BLaER1 treated with 17β-estradiol and CSF1 and Interleukin-3, amounts not matched to agents 10 nM and 100 nM (cell line): ENCODE data around the gene NEMP1.
A peak's percentile ranks its signal among the peaks of the same experiment; 100 is the strongest.

Source experiments
- H3K27ac ChIP-seq, 11 experiments: shearing (Covaris generic); formaldehyde crosslinking; 2 replicates each; pipeline ENCODE4 v1.8.1; 2022
- H3K27me3 ChIP-seq, 11 experiments: shearing (Covaris generic); formaldehyde crosslinking; 2 replicates each; pipeline ENCODE4 v1.8.1; 2022
- H3K36me3 ChIP-seq, 11 experiments: shearing (Covaris generic); formaldehyde crosslinking; 2 replicates each; pipeline ENCODE4 v1.8.1; 2022
- H3K4me1 ChIP-seq, 10 experiments: shearing (Covaris generic); formaldehyde crosslinking; 2 replicates each; pipeline ENCODE4 v1.8.1; 2022
- H3K4me2 ChIP-seq, 11 experiments: shearing (Covaris generic); formaldehyde crosslinking; 2 replicates each; pipeline ENCODE4 v1.8.1; 2022
- H3K4me3 ChIP-seq, 10 experiments: shearing (Covaris generic); formaldehyde crosslinking; 2 replicates each; pipeline ENCODE4 v1.8.1; 2022
- H3K9ac ChIP-seq, 11 experiments: shearing (Covaris generic); formaldehyde crosslinking; 2 replicates each; pipeline ENCODE4 v1.8.1; 2022
- H3K9me3 ChIP-seq, 11 experiments: shearing (Covaris generic); formaldehyde crosslinking; replicated peaks in 1 of 11; 2 replicates each; pipeline ENCODE4 v1.8.1; 2022
- H4K20me1 ChIP-seq, 11 experiments: shearing (Covaris generic); formaldehyde crosslinking; 2 replicates each; pipeline ENCODE4 v1.8.1; 2022
- Cebpa-rat ChIP-seq, 11 experiments: shearing (Covaris generic); IDR thresholded peaks; 2 replicates each; pipeline ENCODE4 v1.8.1; 2022

NEMP1 gene

GRCh38 chr12:57040750-57041149 lies 37.8 kb downstream of the NEMP1 start:
- Histone ChIP-seq H3K4me1 (peaks cover 0 to 30% (median 5%) of the 10 kb centered on the region in 10 experiments; a peak in 10 of 20 replicates), H3K9me3 (no peaks in the 10 kb centered on the region), H3K9ac (no peak overlapping the region), H3K4me3 (no peak overlapping the region), H4K20me1 (no peaks in the 10 kb centered on the region), H3K27ac (no peak overlapping the region), H3K4me2 (peak overlapping the region in 3 of 11 experiments; percentile 13 to 55 (median 36); a peak in 5 of 22 replicates), H3K36me3 (no peaks in the 10 kb centered on the region), H3K27me3 (no peaks in the 10 kb centered on the region)
- TF ChIP-seq Cebpa-rat (IDR thresholded peaks at IDR 0.05): no peak

GRCh38 chr12:57040211-57040610 lies 38.4 kb downstream of the NEMP1 start:
- H3K9ac ChIP-seq: no peak overlapping the region
- H3K27me3 ChIP-seq: no peaks in the 10 kb centered on the region
- no peaks in the 10 kb centered on the region for H4K20me1 ChIP-seq
- H3K4me1 ChIP-seq: peaks cover 0 to 24% (median 4%) of the 10 kb centered on the region in 10 experiments; a peak in 9 of 20 replicates
- H3K27ac ChIP-seq: no peak overlapping the region
- H3K4me3 ChIP-seq: no peak overlapping the region
- no peak for TF ChIP-seq Cebpa-rat (IDR thresholded peaks at IDR 0.05)
- H3K4me2 ChIP-seq: peak overlapping the region in 3 of 11 experiments; percentile 13 to 55 (median 36); a peak in 2 of 22 replicates
- H3K36me3 ChIP-seq: no peaks in the 10 kb centered on the region
- no peaks in the 10 kb centered on the region for H3K9me3 ChIP-seq

- no peaks in the 10 kb centered on the region for H3K9me3 ChIP-seq
- H3K4me2 ChIP-seq: peak overlapping the region in 3 of 11 experiments; percentile 6 to 47 (median 42); a peak in 4 of 22 replicates
- H3K4me3 ChIP-seq: no peak overlapping the region
- no peaks in the 10 kb centered on the region for H3K36me3 ChIP-seq
- no peak overlapping the region for H3K9ac ChIP-seq
- no peaks in the 10 kb centered on the region for H4K20me1 ChIP-seq
- TF ChIP-seq Cebpa-rat (IDR thresholded peaks at IDR 0.05): no peak
- no peaks in the 10 kb centered on the region for H3K27me3 ChIP-seq
- H3K27ac ChIP-seq: no peak overlapping the region
- peaks cover 0 to 24% (median 4%) of the 10 kb centered on the region in 10 experiments; a peak in 9 of 20 replicates for H3K4me1 ChIP-seq
These were observed 39.4 kb downstream of the NEMP1 start for GRCh38 chr12:57039016-57039798.

- TF ChIP-seq Cebpa-rat (IDR thresholded peaks at IDR 0.05): no peak
- no peaks in the 10 kb centered on the region for H3K27me3 ChIP-seq
- no peaks in the 10 kb centered on the region for H3K9me3 ChIP-seq
These were observed 41.3 kb downstream of the NEMP1 start for GRCh38 chr12:57037264-57037663.

GRCh38 chr12:57033431-57033830 lies 45.2 kb downstream of the NEMP1 start:
- H3K9me3 ChIP-seq: no peaks in the 10 kb centered on the region
- no peaks in the 10 kb centered on the region for H3K36me3 ChIP-seq
- no peak overlapping the region for H3K9ac ChIP-seq
- no peak overlapping the region for H3K4me3 ChIP-seq
- peaks cover 11 to 17% (median 13%) of the 10 kb centered on the region in 10 experiments for H3K4me1 ChIP-seq
- H4K20me1 ChIP-seq: no peaks in the 10 kb centered on the region
- H3K27me3 ChIP-seq: no peaks in the 10 kb centered on the region
- H3K27ac ChIP-seq: no peak overlapping the region
- no peak for TF ChIP-seq Cebpa-rat (IDR thresholded peaks at IDR 0.05)
- H3K4me2 ChIP-seq: no peak overlapping the region

More at GRCh38 chr12:57037264-57037663, 41.3 kb downstream of the NEMP1 start:
- Histone ChIP-seq H3K36me3 (no peaks in the 10 kb centered on the region), H3K4me1 (peaks cover 0 to 24% (median 4%) of the 10 kb centered on the region in 10 experiments; a peak in 9 of 20 replicates), H3K9ac (no peak overlapping the region), H3K27ac (no peak overlapping the region), H3K4me3 (no peak overlapping the region), H4K20me1 (no peaks in the 10 kb centered on the region), H3K4me2 (no peak overlapping the region)

- Histone ChIP-seq H3K4me1 (peaks cover 11 to 22% (median 16%) of the 10 kb centered on the region in 10 experiments), H3K27ac (no peak overlapping the region), H4K20me1 (no peaks in the 10 kb centered on the region), H3K36me3 (no peaks in the 10 kb centered on the region), H3K4me3 (no peak overlapping the region), H3K27me3 (no peaks in the 10 kb centered on the region), H3K4me2 (peak overlapping the region in 7 of 11 experiments; percentile 37 to 60 (median 51); a peak in 10 of 22 replicates), H3K9ac (no peak overlapping the region), H3K9me3 (no peaks in the 10 kb centered on the region)
- TF ChIP-seq Cebpa-rat (IDR thresholded peaks at IDR 0.05): no peak
These were observed 46.8 kb downstream of the NEMP1 start for GRCh38 chr12:57031789-57032188.

- no peak overlapping the region for H3K9ac ChIP-seq
- H3K4me2 ChIP-seq: peak overlapping the region; percentile 37 to 60 (median 52)
- H3K4me3 ChIP-seq: no peak overlapping the region
- no peaks in the 10 kb centered on the region for H4K20me1 ChIP-seq
- TF ChIP-seq Cebpa-rat (IDR thresholded peaks at IDR 0.05): no peak
- H3K9me3 ChIP-seq: no peaks in the 10 kb centered on the region
- no peaks in the 10 kb centered on the region for H3K27me3 ChIP-seq
- H3K4me1 ChIP-seq: peaks cover 11 to 22% (median 16%) of the 10 kb centered on the region in 10 experiments
- H3K27ac ChIP-seq: peak overlapping the region in 2 of 11 experiments; percentile 25 to 40; a peak in 1 of 22 replicates
- no peaks in the 10 kb centered on the region for H3K36me3 ChIP-seq
These were observed 47.4 kb downstream of the NEMP1 start for GRCh38 chr12:57031138-57031725.

- Histone ChIP-seq H3K4me1 (peaks cover 11 to 22% (median 16%) of the 10 kb centered on the region in 10 experiments), H3K9me3 (no peaks in the 10 kb centered on the region), H4K20me1 (no peaks in the 10 kb centered on the region), H3K4me3 (no peak overlapping the region), H3K36me3 (no peaks in the 10 kb centered on the region), H3K27me3 (no peaks in the 10 kb centered on the region), H3K4me2 (no peak overlapping the region), H3K9ac (no peak overlapping the region), H3K27ac (no peak overlapping the region)
- TF ChIP-seq Cebpa-rat (IDR thresholded peaks at IDR 0.05): no peak
These were observed 49.1 kb downstream of the NEMP1 start for GRCh38 chr12:57029457-57029856.

DNA sequence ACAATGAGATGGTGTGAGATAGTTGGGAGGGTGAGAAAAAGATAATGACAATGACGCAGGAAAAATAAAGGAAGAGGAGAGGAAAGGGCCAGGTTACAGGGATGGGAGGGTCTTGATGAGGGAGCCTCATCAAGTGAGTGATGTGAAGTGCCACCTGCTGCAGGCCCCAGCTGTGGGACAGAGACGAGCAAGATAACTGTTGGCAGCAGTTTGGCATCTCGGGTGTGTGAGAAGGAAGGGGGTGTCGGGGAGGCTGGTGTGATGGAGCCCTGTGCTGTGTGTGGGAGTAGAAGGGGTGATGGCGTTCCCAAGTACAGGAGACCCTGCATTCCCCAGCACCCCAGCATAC lies 50.8 kb downstream of the NEMP1 start:
- no peaks in the 10 kb centered on the region for H3K36me3 ChIP-seq
- H3K9me3 ChIP-seq: no peaks in the 10 kb centered on the region
- H3K27me3 ChIP-seq: no peaks in the 10 kb centered on the region
- H3K4me1 ChIP-seq: peaks cover 11 to 22% (median 16%) of the 10 kb centered on the region in 10 experiments
- H3K9ac ChIP-seq: no peak overlapping the region
- H3K4me3 ChIP-seq: no peak overlapping the region
- peak overlapping the region in 2 of 11 experiments; percentile 3 to 8; a peak in 1 of 22 replicates for H3K4me2 ChIP-seq
- H4K20me1 ChIP-seq: no peaks in the 10 kb centered on the region
- no peak overlapping the region for H3K27ac ChIP-seq
- TF ChIP-seq Cebpa-rat (IDR thresholded peaks at IDR 0.05): no peak
